K562 (cell line): ENCODE data around the gene UNC80. TPM values are rescaled to one million over a fixed set of nuclear protein-coding genes. Genes with fewer than 3 reads are reported as not detected.

Experiments
- BCOR ChIP-seq: fragments of 450-650 bp; IDR thresholded peaks from 2 replicates; pipeline ENCODE4 v1.6.1; 2016
- CSDE1 ChIP-seq, 2 experiments: fragments of 450-650 bp; IDR thresholded peaks; 2 replicates each; pipeline ENCODE4 v1.6.1; 2016; ENCODE audit warnings: mild to moderate bottlenecking in 1 of 2
- CTBP1 ChIP-seq: fragments of 450-650 bp; IDR thresholded peaks from 2 replicates; pipeline ENCODE4 v1.6.1; 2016; ENCODE audit warnings: borderline replicate concordance
- CTCFL ChIP-seq: IDR thresholded peaks from 2 replicates; pipeline ENCODE4 v1.6.1; 2011; ENCODE audit warnings: borderline replicate concordance, low read depth, mild to moderate bottlenecking, moderate library complexity, low read length; ENCODE audit not compliant: insufficient read depth, poor library complexity, severe bottlenecking
- FOSL1 ChIP-seq: fragments of 200-800 bp; sonication (Bioruptor generic); conservative IDR thresholded peaks from 2 replicates; pipeline ENCODE4 v1.6.1; 2016; ENCODE audit warnings: missing genetic modification characterization, missing compliant biosample characterization
- GTF2A2 ChIP-seq: IDR thresholded peaks from 2 replicates; pipeline ENCODE4 v1.6.1; 2016; ENCODE audit warnings: mild to moderate bottlenecking, missing genetic modification characterization, missing compliant biosample characterization
- SIN3A ChIP-seq, 2 experiments: fragments of 150-350 bp in 1 of 2; IDR thresholded peaks; 2 replicates each; pipeline ENCODE4 v1.6.1; 2011 to 2016; ENCODE audit warnings: borderline replicate concordance in 2 of 2, low read depth in 2 of 2, low read length in 2 of 2, mild to moderate bottlenecking in 2 of 2, moderate library complexity in 2 of 2; ENCODE audit not compliant: control insufficient read depth in 1 of 2
- SMC3 ChIP-seq: conservative IDR thresholded peaks from 2 replicates; pipeline ENCODE4 v1.6.1; 2011; ENCODE audit warnings: low read depth, low read length, improper control_type of control experiment; ENCODE audit not compliant: insufficient read depth
- TFE3 ChIP-seq: fragments of 450-650 bp; formaldehyde crosslinking; IDR thresholded peaks from 2 replicates; pipeline ENCODE4 v1.4.0; 2020; ENCODE audit warnings: mild to moderate bottlenecking, mixed read lengths
- polyA plus RNA-seq, 8 experiments: library from polyadenylated mRNA; depleted of rRNA in 4 of 8; stranded (reverse) in 5 of 8; unstranded in 3 of 8; fragments of >200 nt; fragmentation: Nextera tagmentation in 2 of 8; fragmentation: Illumina TruSeq in 1 of 8; extraction: Ambion mirVana in 2 of 8; extraction: Trizol in 1 of 8; gene quantifications; 2 replicates each; pipeline versions ENCODE4 v1.2.1 to v1.2.3, GENCODE V29; 2011 to 2014; ENCODE audit warnings: inconsistent platforms in 1 of 8, missing spikeins in 1 of 8
- total RNA-seq, 7 experiments: library from RNA; depleted of rRNA in 6 of 7; stranded (reverse); fragments of >200 nt in 6 of 7; fragmentation: Illumina TruSeq in 2 of 7; extraction: Trizol in 2 of 7; gene quantifications; 2 replicates each; pipeline versions ENCODE4 v1.2.1 to v1.2.3, GENCODE V29; 2011 to 2021; ENCODE audit warnings: low replicate concordance in 1 of 7

UNC80 gene
- total and polyA plus RNA-seq, 9 of the 15 experiments (the other 6 are each of a cell fraction or from before 2014, with no cell fraction given), result under 0.01 to 0.04 (median 0.01) TPM; not detected in 5

GRCh38 chr2:209818939-209819338 is 47.3 kb downstream of the UNC80 start (continued):
- TF ChIP-seq TFE3 (CRISPR knock-in tag), result no peak
- TF ChIP-seq CSDE1 (IDR thresholded peaks at IDR 0.05), result no peak
- no peak for TF ChIP-seq CTCFL
- no peak for TF ChIP-seq FOSL1 (tag)
- TF ChIP-seq BCOR, result no peak
- no peak for TF ChIP-seq GTF2A2 (tag)
- no peak for TF ChIP-seq CTBP1
- no peak for TF ChIP-seq SIN3A (IDR thresholded peaks at IDR 0.05; ENCODE audit: borderline replicate concordance in 2 of 2, control insufficient read depth in 1 of 2, low read depth in 2 of 2, low read length in 2 of 2)
- TF ChIP-seq SMC3, result no peak
